Muscle layer of colon (tissue), 2 donors: ENCODE measurements around the gene TLN1.

ENCODE experiments used
- H3K27ac ChIP-seq: one replicate; pipeline ENCODE4 v1.7.0; 2013; ENCODE audit warnings: low read depth, mild to moderate bottlenecking, low read length, moderate library complexity
- H3K27me3 ChIP-seq, 2 donors: one replicate each; pipeline ENCODE4 v1.7.0; 2013; ENCODE audit warnings: low read length in 2 of 2, mild to moderate bottlenecking in 2 of 2; ENCODE audit not compliant: insufficient read depth in 2 of 2, control insufficient read depth in 1 of 2
- H3K36me3 ChIP-seq: one replicate; pipeline ENCODE4 v1.7.0; 2013; ENCODE audit warnings: mild to moderate bottlenecking, low read length; ENCODE audit not compliant: insufficient read depth
- H3K4me1 ChIP-seq: one replicate; pipeline ENCODE4 v1.7.0; 2013; ENCODE audit warnings: mild to moderate bottlenecking, low read length; ENCODE audit not compliant: insufficient read depth
- H3K4me3 ChIP-seq, 2 donors: one replicate each; pipeline ENCODE4 v1.7.0; 2013; ENCODE audit warnings: low read length in 2 of 2, low read depth in 1 of 2, mild to moderate bottlenecking in 1 of 2, moderate library complexity in 1 of 2
- H3K9ac ChIP-seq: one replicate; pipeline ENCODE4 v1.7.0; 2013; ENCODE audit warnings: low read length
- H3K9me3 ChIP-seq: one replicate; pipeline ENCODE4 v1.7.0; 2013; ENCODE audit warnings: mild to moderate bottlenecking, low read length
- donor health status: abdominal sarcoma.
- donor health status: Adenocarcinoma of cecum.

Gene TLN1

DNA sequence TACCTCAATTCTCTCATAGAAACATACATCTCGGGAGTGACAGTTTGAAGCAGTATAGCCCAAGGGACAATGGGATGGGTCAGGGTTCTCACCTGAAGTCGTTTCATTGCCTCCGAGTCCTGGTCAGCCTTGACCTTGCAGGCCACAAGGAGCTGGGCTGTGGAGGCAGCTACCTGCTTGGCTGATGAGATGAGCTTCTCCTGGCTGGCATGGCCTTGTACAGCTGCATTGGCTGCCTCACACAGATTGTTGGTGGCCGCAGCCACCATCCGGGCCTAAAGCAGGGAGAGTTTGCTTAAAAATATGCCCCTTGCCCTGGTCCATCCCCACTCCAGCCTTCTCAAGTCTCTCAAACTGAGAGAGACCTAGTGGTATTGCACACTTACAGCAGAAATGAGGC, 33.8 kb downstream of the TLN1 start:
- Histone ChIP-seq H3K4me1 (peaks cover 8% of the 10 kb centered on the region), H3K36me3 (peaks cover 76% of the 10 kb centered on the region), H3K4me3 (no peak overlapping the region), H3K9me3 (no peaks in the 10 kb centered on the region), H3K27me3 (no peaks in the 10 kb centered on the region), H3K9ac (no peak overlapping the region), H3K27ac (no peak overlapping the region)

DNA sequence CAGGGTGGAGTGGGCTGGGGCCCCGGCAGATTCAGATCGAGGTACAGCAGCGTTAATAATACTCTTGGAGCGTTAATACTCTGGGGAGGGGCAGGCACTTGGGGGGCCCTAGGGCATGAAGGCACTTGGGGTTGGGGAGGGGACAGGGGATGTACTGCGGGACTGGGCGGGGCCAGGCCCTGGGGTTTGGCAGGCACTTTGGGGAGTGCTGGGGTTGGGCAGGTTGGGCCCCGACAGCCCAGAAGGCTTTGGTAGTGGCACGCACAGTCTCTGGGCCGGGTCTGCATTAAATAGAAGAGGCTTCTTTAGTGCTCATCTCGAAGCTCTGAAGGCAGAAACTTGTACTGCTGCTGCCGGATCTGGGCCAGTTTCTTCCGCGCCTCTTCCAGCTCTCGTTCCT, 34.5 kb downstream of the TLN1 start:
- H3K9ac ChIP-seq = no peak overlapping the region

DNA sequence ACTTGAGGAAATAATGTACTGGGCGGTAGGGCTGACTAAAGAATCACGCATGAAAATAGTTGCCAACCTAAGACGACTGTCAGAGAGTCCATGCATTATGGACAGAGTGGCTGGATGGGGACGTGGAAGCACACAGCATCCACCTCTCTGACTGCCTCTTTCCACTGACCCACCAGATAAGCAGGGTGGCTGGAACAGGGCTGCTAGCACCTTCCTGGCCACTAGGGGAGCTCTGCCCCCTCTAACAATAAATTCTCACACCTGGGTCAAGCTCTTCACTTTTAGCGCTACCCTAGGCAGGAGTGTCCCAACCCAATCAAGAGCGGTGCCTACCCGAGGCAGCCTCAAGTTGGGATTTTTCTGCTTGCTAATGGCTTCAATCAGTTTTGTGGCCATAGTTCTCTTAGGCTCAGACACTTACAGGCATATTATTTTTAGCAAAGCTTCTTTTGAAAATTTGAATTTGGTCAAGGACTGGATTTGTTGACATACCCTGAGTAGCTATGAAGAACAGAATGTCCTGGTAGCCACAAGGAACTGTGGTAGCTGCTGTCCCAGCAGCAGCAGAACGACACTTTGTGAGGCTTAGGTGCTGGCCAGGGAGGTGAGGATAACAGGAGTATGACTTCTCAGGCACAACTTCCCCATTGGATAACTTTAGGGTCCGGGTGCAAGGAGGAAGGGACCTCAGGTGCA, 35.3 kb downstream of the TLN1 start:
- Histone ChIP-seq H3K9ac (no peak overlapping the region), H3K27ac (peak overlapping the region; percentile 48), H3K4me3 (no peak overlapping the region), H3K27me3 (no peaks in the 10 kb centered on the region), H3K36me3 (peaks cover 62% of the 10 kb centered on the region), H3K9me3 (no peaks in the 10 kb centered on the region), H3K4me1 (peaks cover 15% of the 10 kb centered on the region)

More for the DNA sequence above, 34.5 kb downstream of the TLN1 start:
- no peak overlapping the region for H3K4me3 ChIP-seq
- peaks cover 69% of the 10 kb centered on the region for H3K36me3 ChIP-seq
- no peaks in the 10 kb centered on the region for H3K9me3 ChIP-seq
- peaks cover 8% of the 10 kb centered on the region for H3K4me1 ChIP-seq
- peak overlapping the region; percentile 36 for H3K27ac ChIP-seq
- H3K27me3 ChIP-seq = no peaks in the 10 kb centered on the region

DNA sequence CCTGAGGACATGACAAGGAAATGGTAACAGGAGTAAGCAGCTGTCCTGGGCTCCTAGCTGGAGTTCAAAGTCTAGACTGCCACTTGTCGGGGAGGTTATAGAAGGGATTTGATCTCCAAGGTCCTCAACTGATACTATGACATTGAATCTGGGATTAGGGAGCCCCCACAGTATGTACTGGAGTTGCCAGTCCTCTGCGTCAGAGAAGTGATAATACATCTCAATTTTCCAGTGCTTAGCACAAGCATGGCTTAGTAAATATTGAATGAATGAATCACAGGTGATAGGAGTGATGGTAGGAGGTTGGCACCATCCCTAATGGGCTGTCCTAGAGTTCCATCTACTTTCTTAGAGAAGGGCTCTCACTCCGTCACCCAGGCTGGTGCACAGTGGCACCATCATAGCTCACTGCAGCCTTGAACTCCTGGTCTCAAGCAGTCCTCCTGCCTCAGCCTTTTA, 36.0 kb downstream of the TLN1 start:
- H3K4me1 ChIP-seq = peaks cover 21% of the 10 kb centered on the region
- H3K9ac ChIP-seq = no peak overlapping the region
- H3K27me3 ChIP-seq = no peaks in the 10 kb centered on the region
- H3K9me3 ChIP-seq = no peaks in the 10 kb centered on the region
- H3K4me3 ChIP-seq = no peak overlapping the region
- H3K36me3 ChIP-seq = peaks cover 55% of the 10 kb centered on the region
- H3K27ac ChIP-seq = peak overlapping the region; percentile 48

DNA sequence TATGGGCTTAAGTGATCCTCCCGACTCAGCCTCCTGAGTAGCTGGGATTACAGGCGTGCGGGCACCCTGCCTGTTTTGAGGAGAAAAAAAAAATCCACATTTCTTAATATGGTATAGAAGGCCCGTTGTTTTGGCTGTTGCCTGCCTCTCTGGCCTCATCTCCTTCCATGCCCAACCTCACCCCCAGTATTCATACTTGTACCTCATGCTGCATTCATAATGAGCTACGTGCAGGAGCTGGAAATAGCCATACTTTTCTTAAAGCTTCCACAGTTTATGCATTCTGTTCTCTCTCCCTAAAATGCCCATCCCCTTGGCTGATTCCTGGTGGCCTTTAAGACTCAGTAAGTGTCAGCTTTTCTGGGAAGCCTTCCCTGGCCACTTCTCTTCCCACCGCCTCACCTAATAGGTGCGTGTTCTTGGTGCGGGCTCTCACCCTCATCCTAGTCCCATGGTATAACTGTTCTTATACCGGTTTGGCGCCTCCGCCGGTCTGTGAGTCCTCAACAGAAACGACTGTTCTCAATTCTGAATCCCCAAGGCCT, 40.2 kb downstream of the TLN1 start:
- Histone ChIP-seq H3K9me3 (no peaks in the 10 kb centered on the region), H3K27me3 (no peaks in the 10 kb centered on the region), H3K27ac (peak overlapping the region; percentile 98), H3K9ac (peak overlapping the region; percentile 80), H3K4me3 (peak overlapping the region; percentile 73 to 99), H3K36me3 (peaks cover 38% of the 10 kb centered on the region), H3K4me1 (peaks cover 19% of the 10 kb centered on the region)

DNA sequence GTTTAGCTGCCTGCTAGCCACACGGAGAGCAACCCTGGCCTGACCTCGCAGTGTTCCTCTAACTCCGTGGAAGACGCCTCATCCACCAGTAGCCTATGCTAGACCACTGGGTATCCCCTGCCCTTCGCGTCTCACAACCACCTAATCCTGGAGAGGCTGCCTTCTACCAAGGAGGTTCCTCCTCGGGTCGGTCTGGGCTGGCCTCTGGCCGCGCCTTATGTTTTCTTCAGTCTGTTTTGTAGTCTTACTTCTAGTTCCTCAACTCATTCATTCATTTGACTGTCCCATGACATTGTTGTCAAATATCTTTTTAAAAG, 40.7 kb downstream of the TLN1 start:
- Histone ChIP-seq H3K27ac (peak overlapping the region; percentile 98), H3K27me3 (no peaks in the 10 kb centered on the region), H3K9me3 (no peaks in the 10 kb centered on the region), H3K36me3 (peaks cover 38% of the 10 kb centered on the region), H3K4me1 (peaks cover 14% of the 10 kb centered on the region), H3K9ac (peak overlapping the region; percentile 80), H3K4me3 (peak overlapping the region; percentile 73 to 99)

DNA sequence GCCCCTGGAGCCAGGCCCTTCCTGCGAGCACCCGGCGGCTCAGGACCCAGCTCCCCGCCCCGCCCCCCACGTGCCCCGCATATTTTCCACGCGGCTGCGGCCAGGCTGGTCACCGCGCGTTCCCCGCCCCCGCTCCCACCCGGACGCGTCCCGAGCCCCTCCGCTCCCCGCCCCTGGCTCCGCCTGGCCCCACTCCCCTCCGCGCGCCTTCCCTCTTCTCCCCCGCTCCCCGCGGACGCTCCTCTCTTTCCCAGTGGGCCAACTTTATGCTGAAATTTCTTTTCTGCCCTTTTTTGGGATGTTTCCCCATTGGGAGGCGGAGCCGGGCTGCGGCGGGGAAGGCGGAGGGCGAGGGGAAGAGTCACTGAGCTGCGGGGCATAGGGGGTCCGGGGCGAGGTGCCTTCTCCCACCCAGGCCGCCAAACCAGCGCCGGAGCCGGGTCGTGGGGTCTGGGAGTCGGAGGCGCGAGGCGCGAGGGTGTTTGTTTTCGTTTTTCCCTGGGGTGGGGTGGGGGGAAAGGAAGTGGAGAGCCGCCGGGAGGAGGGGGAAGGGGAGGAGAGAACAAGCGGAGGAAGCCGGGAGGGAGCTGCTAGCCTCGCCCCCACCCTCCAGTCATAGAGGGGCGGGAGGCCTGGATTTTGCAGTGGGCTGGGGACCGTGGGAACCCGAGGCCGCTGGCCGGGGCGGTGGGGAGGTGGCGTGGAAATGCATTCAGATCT, 41.2 kb downstream of the TLN1 start:
- Histone ChIP-seq H3K27me3 (no peaks in the 10 kb centered on the region), H3K9me3 (no peaks in the 10 kb centered on the region), H3K36me3 (peaks cover 38% of the 10 kb centered on the region), H3K9ac (peak overlapping the region; percentile 80), H3K4me1 (peaks cover 13% of the 10 kb centered on the region), H3K27ac (peak overlapping the region; percentile 98), H3K4me3 (peak overlapping the region; percentile 73 to 99)

DNA sequence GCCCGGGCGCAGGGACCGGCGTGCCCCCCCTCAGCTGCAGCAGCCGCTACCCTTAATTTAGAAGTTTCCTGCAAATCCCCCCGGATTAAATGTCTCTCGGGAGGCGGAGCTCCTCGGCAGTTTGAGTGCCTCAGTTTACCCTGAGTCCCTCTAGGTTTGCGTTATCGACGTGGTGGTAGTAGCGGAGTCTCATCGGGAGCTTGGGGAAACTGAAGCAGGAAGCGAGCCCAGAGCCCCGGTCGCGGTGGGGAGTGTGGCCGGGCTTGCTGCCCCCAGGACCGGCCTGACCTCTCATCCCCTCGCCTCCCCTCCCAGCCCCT, 41.7 kb downstream of the TLN1 start:
- H3K9ac ChIP-seq = peak overlapping the region; percentile 68
- peak overlapping the region; percentile 73 to 99 for H3K4me3 ChIP-seq
- no peaks in the 10 kb centered on the region for H3K9me3 ChIP-seq
- H3K4me1 ChIP-seq = peaks cover 18% of the 10 kb centered on the region
- H3K27me3 ChIP-seq = no peaks in the 10 kb centered on the region
- H3K36me3 ChIP-seq = peaks cover 40% of the 10 kb centered on the region
- peak overlapping the region; percentile 98 for H3K27ac ChIP-seq

DNA sequence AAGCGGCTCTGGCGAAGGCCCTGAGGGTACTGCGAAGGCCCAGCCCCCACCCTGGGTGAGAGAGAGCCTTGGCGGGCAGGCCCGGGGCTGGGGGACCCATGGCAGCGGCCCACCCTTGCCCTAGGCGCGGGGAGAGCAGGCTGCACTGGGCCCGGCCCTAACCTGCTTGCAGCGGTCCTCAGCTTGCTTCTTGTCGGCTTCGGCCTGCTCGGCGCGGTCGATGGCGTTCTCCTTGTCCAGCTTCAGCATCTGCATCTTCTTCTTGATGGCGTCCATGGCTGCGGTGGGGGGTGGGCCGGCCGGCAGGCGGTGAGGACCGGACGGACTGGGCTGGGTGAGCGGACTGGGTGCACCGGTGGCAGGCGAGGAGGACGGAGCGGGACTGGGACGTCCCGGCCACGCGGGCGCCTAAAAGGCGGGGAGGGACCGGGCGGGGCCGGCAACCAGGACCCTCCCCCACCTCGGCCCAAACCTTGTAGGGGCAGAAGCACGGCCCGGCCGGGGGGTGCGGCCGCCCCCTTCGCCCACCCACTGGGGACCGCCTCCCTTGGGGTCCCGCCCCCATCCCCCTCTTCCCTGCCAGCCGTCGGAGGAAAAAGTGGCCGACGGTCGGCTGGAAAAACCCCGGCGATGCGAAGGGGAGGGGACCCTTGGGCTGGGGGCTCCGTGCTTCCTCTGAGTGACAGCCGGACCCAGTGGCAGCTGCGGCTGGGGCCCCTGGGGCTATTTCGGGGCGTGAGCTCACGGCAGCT, 42.3 kb downstream of the TLN1 start, which contains the start of gene TPM2:
Gene TPM2, minus strand, starts transcription at position 384 of the 752 bp plus-strand sequence. Its CDS starts 108 bp downstream, at position 276.
- Histone ChIP-seq H3K4me1 (peaks cover 24% of the 10 kb centered on the region), H3K4me3 (peak within 1 kb of the TSS; percentile 75 to 99)

DNA sequence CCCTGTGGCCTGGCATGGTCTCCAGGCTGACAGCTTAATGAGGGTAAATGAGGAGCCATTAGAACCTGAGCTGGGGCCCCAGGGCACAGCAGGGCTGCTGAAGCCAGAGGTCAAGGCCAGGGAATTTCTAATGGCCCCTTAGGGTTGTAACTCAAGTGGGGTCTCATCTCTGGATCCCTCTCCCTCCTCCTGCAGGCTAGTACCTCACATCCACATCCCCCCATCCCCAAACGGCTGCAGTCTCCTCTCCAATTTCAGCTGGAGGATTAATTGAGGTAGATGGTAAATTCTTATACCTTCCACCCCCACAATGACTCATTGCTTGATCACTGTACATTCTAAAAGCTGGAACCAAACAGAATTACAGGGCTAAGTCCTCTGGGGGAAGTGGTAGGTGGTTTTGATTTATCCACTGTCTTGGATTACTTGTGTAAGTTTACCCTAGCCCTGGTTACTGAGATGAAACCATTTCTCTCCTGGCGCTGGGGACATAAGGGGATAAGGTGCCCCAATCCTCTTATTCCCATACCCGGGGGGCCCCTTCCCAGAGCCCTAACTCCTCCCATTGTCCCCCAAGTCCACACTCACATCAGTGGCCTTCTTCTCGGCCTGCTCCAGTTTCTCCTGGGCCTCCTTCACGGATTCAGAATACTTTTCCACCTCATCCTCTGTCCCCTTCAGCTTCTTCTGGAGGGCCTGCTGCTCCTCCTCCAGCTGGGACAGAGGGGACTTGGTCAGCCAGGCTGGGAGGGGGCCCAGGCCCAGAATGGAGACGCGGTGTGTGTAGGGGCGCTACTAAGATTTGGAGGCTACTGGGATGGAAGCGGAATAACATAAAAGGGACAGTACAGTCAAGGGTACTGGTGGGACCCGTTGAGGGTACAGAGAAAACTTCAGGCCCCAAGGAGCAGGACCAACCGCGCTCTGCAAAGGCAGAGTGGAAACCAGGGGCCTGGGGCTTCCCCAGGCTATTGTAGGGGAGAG, 43.1 kb downstream of the TLN1 start:
- Histone ChIP-seq H3K4me1 (peaks cover 31% of the 10 kb centered on the region), H3K9me3 (no peaks in the 10 kb centered on the region), H3K36me3 (peaks cover 54% of the 10 kb centered on the region), H3K27me3 (no peaks in the 10 kb centered on the region), H3K9ac (peak overlapping the region; percentile 95), H3K27ac (peak overlapping the region; percentile 98), H3K4me3 (peak overlapping the region; percentile 75 to 99)

More for the DNA sequence above, 42.3 kb downstream of the TLN1 start, which contains the start of gene TPM2:
- Histone ChIP-seq H3K9me3 (no peaks in the 10 kb centered on the region), H3K9ac (peak within 1 kb of the TSS; percentile 95), H3K27ac (peak within 1 kb of the TSS; percentile 98), H3K36me3 (peaks cover 46% of the 10 kb centered on the region), H3K27me3 (no peaks in the 10 kb centered on the region)
